ENCODE data around the gene GMIP.

GRCh38 chr19:19637523-19638251 lies 5.8 kb downstream of the GMIP start:
- TF ChIP-seq EED (CRISPR knock-in tag; IDR thresholded peaks at IDR 0.05) = no peak
- TF ChIP-seq ZNF737 (CRISPR knock-in tag; IDR thresholded peaks at IDR 0.05; ENCODE audit: borderline replicate concordance) = no peak
- TF ChIP-seq ZNF225 (CRISPR knock-in tag; IDR thresholded peaks at IDR 0.05) = no peak
- no peak for TF ChIP-seq ZIK1 (CRISPR knock-in tag; IDR thresholded peaks at IDR 0.05; ENCODE audit: borderline replicate concordance, low read depth)
- TF ChIP-seq NFE2 (CRISPR knock-in tag; IDR thresholded peaks at IDR 0.05) = no peak
- TF ChIP-seq MXI1 (IDR thresholded peaks at IDR 0.05; ENCODE audit: borderline replicate concordance, low read depth, low read length) = no peak
- TF ChIP-seq ZNF414 (CRISPR knock-in tag; IDR thresholded peaks at IDR 0.05) = no peak
- TF ChIP-seq EP300 (IDR thresholded peaks at IDR 0.05; ENCODE audit: low read depth in 2 of 2, low read length in 2 of 2) = no peak
- TF ChIP-seq EP300 (CRISPR knock-in tag; IDR thresholded peaks at IDR 0.05; ENCODE audit: borderline replicate concordance) = no peak
- TF ChIP-seq ZNF747 (CRISPR knock-in tag; IDR thresholded peaks at IDR 0.05; ENCODE audit: borderline replicate concordance) = no peak
- TF ChIP-seq CTCF (CRISPR knock-in tag; IDR thresholded peaks at IDR 0.05) = no peak

Measured in HepG2 (cell line).